Measurements from ENCODE around the gene SLX4IP. TPM values are rescaled to one million over a fixed set of nuclear protein-coding genes. Genes with fewer than 3 reads are reported as not detected.

Gene SLX4IP
- total RNA-seq, 1 donor from 2014 or later: 5.4 TPM

DNA sequence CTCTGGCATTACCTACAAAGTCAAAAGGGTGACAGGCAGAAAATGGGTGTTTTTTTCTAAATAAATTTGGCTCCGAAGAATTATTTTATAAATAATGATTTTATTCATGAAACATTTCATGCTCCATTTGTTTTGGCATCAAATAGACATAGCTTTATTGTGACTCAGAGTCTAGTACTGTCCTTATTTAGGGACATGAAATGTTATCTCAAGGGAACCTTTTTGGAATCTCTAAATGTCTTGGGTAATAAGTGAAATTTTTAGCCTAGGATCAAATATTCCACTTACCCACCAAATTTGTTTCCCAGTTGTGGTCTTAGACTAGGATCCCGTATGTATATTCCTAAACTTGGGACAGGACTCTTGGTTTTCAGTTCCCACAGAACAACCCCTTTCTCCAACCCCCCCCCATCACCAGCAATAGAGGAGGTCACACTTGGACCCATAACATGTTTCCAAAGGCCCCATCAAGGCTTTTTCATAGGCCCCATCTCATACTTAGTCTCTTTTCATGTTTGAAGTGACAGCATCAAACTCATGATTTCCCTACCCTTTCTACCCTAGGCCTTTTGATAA is 156.9 kb downstream of the SLX4IP start:
- Mint-ChIP-seq H3K36me3 (ENCODE audit: low read depth) (peaks cover under 1% of the 10 kb centered on the region), H3K27me3 (ENCODE audit: low read depth) (no peaks in the 10 kb centered on the region), H3K4me3 (ENCODE audit: unreplicated experiment) (no peak overlapping the region), H3K4me1 (ENCODE audit: low read depth) (peaks cover 80% of the 10 kb centered on the region), H3K9me3 (ENCODE audit: low read depth) (peaks cover 4% of the 10 kb centered on the region), H3K27ac (ENCODE audit: unreplicated experiment) (peak overlapping the region; percentile 91)
- TF ChIP-seq, protein P1, sequence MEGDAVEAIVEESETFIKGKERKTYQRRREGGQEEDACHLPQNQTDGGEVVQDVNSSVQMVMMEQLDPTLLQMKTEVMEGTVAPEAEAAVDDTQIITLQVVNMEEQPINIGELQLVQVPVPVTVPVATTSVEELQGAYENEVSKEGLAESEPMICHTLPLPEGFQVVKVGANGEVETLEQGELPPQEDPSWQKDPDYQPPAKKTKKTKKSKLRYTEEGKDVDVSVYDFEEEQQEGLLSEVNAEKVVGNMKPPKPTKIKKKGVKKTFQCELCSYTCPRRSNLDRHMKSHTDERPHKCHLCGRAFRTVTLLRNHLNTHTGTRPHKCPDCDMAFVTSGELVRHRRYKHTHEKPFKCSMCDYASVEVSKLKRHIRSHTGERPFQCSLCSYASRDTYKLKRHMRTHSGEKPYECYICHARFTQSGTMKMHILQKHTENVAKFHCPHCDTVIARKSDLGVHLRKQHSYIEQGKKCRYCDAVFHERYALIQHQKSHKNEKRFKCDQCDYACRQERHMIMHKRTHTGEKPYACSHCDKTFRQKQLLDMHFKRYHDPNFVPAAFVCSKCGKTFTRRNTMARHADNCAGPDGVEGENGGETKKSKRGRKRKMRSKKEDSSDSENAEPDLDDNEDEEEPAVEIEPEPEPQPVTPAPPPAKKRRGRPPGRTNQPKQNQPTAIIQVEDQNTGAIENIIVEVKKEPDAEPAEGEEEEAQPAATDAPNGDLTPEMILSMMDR (IDR thresholded peaks at IDR 0.05): no peak
- DNase-seq (ENCODE audit: low spot score): no peak

DNA sequence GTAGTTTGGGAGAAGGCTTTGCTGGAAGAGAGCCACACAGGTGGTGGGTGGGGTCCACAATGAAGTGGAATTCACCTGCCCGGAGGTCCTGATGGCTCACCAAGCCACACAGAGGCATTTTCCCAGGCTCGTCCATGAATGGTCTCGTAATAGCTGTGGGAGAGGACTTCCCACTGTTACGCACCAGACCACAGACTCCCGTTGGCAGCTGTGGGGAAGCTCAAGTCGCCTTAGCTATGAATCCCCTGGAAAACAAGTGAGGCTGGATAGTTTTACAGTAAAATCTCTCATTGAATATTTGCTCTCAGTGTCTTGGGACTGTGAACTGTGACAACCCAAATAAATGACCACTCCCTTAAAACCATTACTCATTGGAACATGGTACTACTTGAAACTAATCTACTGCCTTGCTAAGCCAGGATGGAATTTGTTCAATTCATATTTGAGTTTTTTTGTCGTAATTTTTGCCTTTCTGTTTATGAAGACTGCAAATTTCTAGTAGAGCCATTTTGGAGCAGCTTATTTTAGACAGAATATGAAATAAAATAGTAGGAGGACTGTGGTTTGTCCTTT is 159.3 kb downstream of the SLX4IP start:
- Mint-ChIP-seq H3K36me3 (ENCODE audit: low read depth) (peaks cover 2% of the 10 kb centered on the region), H3K27me3 (ENCODE audit: low read depth) (no peaks in the 10 kb centered on the region), H3K4me1 (ENCODE audit: low read depth) (peaks cover 91% of the 10 kb centered on the region), H3K27ac (ENCODE audit: unreplicated experiment) (peak overlapping the region; percentile 91), H3K4me3 (ENCODE audit: unreplicated experiment) (no peak overlapping the region), H3K9me3 (ENCODE audit: low read depth) (peaks cover 6% of the 10 kb centered on the region)
- no peak for DNase-seq (ENCODE audit: low spot score)
- TF ChIP-seq, protein P1 (IDR thresholded peaks at IDR 0.05): no peak

DNA sequence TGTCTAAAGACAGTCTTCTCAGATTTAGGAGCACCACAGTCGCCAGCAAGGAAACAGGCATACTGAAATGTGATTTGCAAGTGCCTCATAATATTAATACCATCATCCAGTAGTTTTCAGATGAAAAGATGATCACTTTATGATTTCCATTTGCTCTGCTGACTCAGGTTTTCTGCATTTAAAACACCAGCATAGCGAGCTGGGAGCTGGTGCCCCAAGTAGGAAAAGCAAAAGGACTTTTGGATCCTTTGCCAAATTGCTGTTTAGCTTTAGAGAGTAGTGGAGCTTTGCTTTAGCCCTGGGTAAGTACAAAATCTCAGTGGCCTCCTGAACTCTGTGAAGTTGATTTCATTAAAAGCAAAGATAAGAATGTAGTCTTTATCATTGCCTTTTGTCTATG is 160.2 kb downstream of the SLX4IP start:
- H3K36me3 Mint-ChIP-seq (ENCODE audit: low read depth): peaks cover 2% of the 10 kb centered on the region
- peaks cover 84% of the 10 kb centered on the region for H3K4me1 Mint-ChIP-seq (ENCODE audit: low read depth)
- H3K27me3 Mint-ChIP-seq (ENCODE audit: low read depth): no peaks in the 10 kb centered on the region
- TF ChIP-seq, protein P1 (IDR thresholded peaks at IDR 0.05): no peak
- DNase-seq (ENCODE audit: low spot score): no peak
- peaks cover 6% of the 10 kb centered on the region for H3K9me3 Mint-ChIP-seq (ENCODE audit: low read depth)
- peak overlapping the region; percentile 26 for H3K4me3 Mint-ChIP-seq (ENCODE audit: unreplicated experiment)
- peak overlapping the region; percentile 91 for H3K27ac Mint-ChIP-seq (ENCODE audit: unreplicated experiment)

DNA sequence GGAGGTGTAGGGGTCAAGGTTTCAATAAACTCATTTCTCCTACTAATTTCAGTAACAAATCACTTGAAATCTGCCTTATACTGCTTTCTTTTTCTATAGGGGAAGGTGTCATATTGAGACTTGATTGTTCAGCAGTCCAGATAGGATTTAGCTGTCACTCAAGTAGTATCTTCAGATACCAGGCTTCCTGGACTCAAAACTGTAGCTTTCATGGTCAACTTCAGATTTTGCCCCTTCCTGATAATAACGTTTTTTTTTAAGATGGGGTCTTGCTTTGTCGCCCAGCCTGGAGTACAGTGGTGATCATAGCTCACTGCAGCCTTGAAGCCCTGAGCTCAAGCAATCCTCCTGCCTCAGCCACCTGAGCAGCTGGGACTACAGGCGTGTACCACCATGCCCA is 160.9 kb downstream of the SLX4IP start:
- Mint-ChIP-seq H3K9me3 (ENCODE audit: low read depth) (peaks cover 6% of the 10 kb centered on the region), H3K27me3 (ENCODE audit: low read depth) (no peaks in the 10 kb centered on the region), H3K36me3 (ENCODE audit: low read depth) (peaks cover 2% of the 10 kb centered on the region), H3K27ac (ENCODE audit: unreplicated experiment) (peak overlapping the region; percentile 91), H3K4me1 (ENCODE audit: low read depth) (peaks cover 76% of the 10 kb centered on the region), H3K4me3 (ENCODE audit: unreplicated experiment) (no peak overlapping the region)
- no peak for DNase-seq (ENCODE audit: low spot score)
- TF ChIP-seq, protein P1 (IDR thresholded peaks at IDR 0.05): no peak

DNA sequence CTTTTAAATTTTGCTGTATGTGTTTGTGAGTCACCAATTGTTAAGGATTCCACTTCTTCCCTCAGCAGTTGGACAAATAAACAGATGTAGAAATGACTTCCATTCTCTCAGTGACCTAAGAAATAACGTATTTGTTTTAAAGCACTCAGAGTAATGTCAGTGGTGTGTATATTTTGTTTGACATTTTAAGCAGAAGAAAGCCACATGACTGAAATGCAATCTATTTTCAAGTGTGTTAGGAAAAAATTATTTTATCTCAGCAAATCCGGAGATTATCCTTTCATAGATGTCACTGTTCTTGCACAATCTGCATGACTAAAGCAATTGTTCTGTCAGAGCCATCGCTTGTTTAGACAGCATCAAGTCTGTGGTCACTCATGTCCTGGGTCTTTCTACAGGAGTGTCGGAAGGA is 161.6 kb downstream of the SLX4IP start:
- Mint-ChIP-seq H3K4me3 (ENCODE audit: unreplicated experiment) (no peak overlapping the region), H3K27ac (ENCODE audit: unreplicated experiment) (peak overlapping the region; percentile 91), H3K9me3 (ENCODE audit: low read depth) (peaks cover 6% of the 10 kb centered on the region), H3K27me3 (ENCODE audit: low read depth) (no peaks in the 10 kb centered on the region), H3K36me3 (ENCODE audit: low read depth) (peaks cover 2% of the 10 kb centered on the region), H3K4me1 (ENCODE audit: low read depth) (peaks cover 72% of the 10 kb centered on the region)
- TF ChIP-seq, protein P1 (IDR thresholded peaks at IDR 0.05): no peak
- DNase-seq (ENCODE audit: low spot score): no peak

Data from chondrocyte (in vitro differentiated cells).